ENCODE results near the gene ZNF398.

- no peak for TF ChIP-seq CTCF (IDR thresholded peaks at IDR 0.05; ENCODE audit: low read depth, low read length)
- no peak for TF ChIP-seq POLR2A (IDR thresholded peaks at IDR 0.05; ENCODE audit: extremely low read depth, insufficient read length)
Measured at GRCh38 chr7:149161241-149161848, 14.1 kb downstream of the ZNF398 start.

Measured in NB4 (cell line).